Osteocyte (in vitro differentiated cells): Measurements from ENCODE around the gene TTC39A. TPM values are rescaled to one million over a fixed set of nuclear protein-coding genes. Genes with fewer than 3 reads are reported as not detected.
"Not testable (repeated sequence)": the region's sequence is repeated elsewhere in the genome, so short reads cannot be mapped to it uniquely, and the experiment has no call there.

ENCODE experiments used
- DNase-seq: peaks from one replicate; pipeline ENCODE4 v3.0.0; 2021; ENCODE audit warnings: mixed read lengths; ENCODE audit not compliant: unreplicated experiment; ENCODE audit errors: extremely low spot score
- H3K27ac Mint-ChIP-seq: one replicate; pipeline ENCODE4 v1.8.0; 2021; ENCODE audit warnings: mild to moderate bottlenecking, mixed read lengths; ENCODE audit not compliant: unreplicated experiment
- H3K27me3 Mint-ChIP-seq: one replicate; pipeline ENCODE4 v1.8.0; 2021; ENCODE audit warnings: mixed read lengths; ENCODE audit not compliant: unreplicated experiment
- H3K36me3 Mint-ChIP-seq: one replicate; pipeline ENCODE4 v1.8.0; 2021; ENCODE audit warnings: mixed read lengths; ENCODE audit not compliant: unreplicated experiment
- H3K4me1 Mint-ChIP-seq: one replicate; pipeline ENCODE4 v1.8.0; 2021; ENCODE audit warnings: mixed read lengths; ENCODE audit not compliant: unreplicated experiment
- H3K4me3 Mint-ChIP-seq: one replicate; pipeline ENCODE4 v1.8.0; 2021; ENCODE audit warnings: mild to moderate bottlenecking, moderate library complexity, mixed read lengths; ENCODE audit not compliant: unreplicated experiment
- H3K9me3 Mint-ChIP-seq: one replicate; pipeline ENCODE4 v1.8.0; 2021; ENCODE audit warnings: mixed read lengths; ENCODE audit not compliant: unreplicated experiment
- CTCF ChIP-seq: fragments of 200-600 bp; sonication (generic); IDR thresholded peaks from 2 replicates; pipeline ENCODE4 v1.5.0; 2021; ENCODE audit warnings: antibody characterized with exemption, mild to moderate bottlenecking, moderate library complexity
- total RNA-seq: library from RNA; stranded (reverse); gene quantifications from 2 replicates; pipeline ENCODE4 v1.2.1, GENCODE V29; 2021

Gene TTC39A
- total RNA-seq, 1 donor from 2014 or later: 1.3 TPM

DNA sequence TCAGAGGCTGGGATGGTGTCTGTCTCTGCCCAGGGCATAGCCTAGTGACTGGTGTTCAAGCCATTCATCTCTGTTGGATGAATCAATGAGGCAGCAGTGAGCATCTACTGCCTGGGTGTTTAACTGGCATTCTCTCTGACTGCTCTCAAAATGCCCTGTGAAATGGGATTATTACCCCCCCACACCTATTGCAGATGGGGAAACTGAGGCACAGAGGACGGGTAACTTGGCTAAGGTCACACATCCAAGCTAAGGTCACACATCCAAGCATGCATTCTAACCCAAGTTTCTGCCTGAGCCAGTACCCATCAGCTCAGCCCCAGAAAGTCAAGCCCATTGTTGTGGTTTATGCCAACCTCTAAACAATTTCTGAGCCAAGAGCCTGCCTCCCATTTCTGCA lies 5.0 kb downstream of the TTC39A start:
- TF ChIP-seq CTCF: no peak
- H3K4me1 Mint-ChIP-seq: peaks cover 27% of the 10 kb centered on the region
- DNase-seq: no peak
- H3K27me3 Mint-ChIP-seq: no peaks in the 10 kb centered on the region
- no peak overlapping the region for H3K27ac Mint-ChIP-seq
- no peaks in the 10 kb centered on the region for H3K9me3 Mint-ChIP-seq
- no peak overlapping the region for H3K4me3 Mint-ChIP-seq
- H3K36me3 Mint-ChIP-seq: no peaks in the 10 kb centered on the region

DNA sequence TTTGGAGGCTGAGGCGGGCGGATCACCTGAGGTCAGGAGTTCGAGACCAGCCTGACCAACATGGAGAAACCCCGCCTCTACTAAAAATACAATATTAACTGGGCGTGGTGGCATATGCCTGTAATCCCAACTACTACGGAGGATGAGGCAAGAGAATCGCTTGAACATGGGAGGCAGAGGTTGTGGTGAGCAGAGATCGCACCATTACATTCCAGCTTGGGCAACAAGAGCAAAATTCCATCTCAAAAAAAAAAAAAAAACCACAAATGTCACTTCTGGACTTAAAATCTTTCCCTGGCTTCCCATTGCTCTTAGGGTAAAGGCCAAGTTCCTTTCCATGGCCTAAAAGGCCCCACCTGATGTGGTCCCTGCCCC lies 5.4 kb downstream of the TTC39A start:
- H3K27ac Mint-ChIP-seq, DNase-seq, H3K36me3 Mint-ChIP-seq, H3K9me3 Mint-ChIP-seq, H3K27me3 Mint-ChIP-seq, H3K4me3 Mint-ChIP-seq: not testable (repeated sequence)
- peaks cover 27% of the 10 kb centered on the region for H3K4me1 Mint-ChIP-seq

GRCh38 chr1:51324251-51325010 lies 5.9 kb downstream of the TTC39A start:
- Mint-ChIP-seq H3K27ac (peak overlapping the region; percentile 10), H3K4me3 (no peak overlapping the region), H3K36me3 (no peaks in the 10 kb centered on the region), H3K9me3 (no peaks in the 10 kb centered on the region), H3K27me3 (no peaks in the 10 kb centered on the region), H3K4me1 (peaks cover 27% of the 10 kb centered on the region)
- TF ChIP-seq CTCF: no peak
- DNase-seq: no peak

DNA sequence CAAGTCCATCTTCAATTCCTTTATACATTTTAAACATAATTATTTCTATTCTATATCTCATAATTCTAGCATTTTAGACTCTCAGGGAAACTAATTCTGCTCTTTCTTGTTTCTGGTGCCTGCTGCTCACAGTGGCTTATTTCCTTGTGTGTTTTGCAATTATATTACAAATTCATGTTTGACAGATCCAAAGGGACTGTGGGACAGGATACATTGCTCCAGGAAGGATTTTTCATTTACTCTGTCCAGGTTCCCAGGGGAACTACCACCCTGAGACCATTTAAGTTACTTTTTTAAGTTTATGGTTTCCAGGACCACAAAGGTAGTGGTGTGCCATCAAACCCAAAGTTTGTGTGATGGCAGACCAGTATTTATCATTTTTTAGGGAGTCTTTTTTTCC lies 6.6 kb downstream of the TTC39A start:
- no peaks in the 10 kb centered on the region for H3K9me3 Mint-ChIP-seq
- no peaks in the 10 kb centered on the region for H3K27me3 Mint-ChIP-seq
- peaks cover 20% of the 10 kb centered on the region for H3K4me1 Mint-ChIP-seq
- H3K27ac Mint-ChIP-seq: no peak overlapping the region
- no peaks in the 10 kb centered on the region for H3K36me3 Mint-ChIP-seq
- H3K4me3 Mint-ChIP-seq: no peak overlapping the region
- no peak for DNase-seq
- TF ChIP-seq CTCF: no peak

DNA sequence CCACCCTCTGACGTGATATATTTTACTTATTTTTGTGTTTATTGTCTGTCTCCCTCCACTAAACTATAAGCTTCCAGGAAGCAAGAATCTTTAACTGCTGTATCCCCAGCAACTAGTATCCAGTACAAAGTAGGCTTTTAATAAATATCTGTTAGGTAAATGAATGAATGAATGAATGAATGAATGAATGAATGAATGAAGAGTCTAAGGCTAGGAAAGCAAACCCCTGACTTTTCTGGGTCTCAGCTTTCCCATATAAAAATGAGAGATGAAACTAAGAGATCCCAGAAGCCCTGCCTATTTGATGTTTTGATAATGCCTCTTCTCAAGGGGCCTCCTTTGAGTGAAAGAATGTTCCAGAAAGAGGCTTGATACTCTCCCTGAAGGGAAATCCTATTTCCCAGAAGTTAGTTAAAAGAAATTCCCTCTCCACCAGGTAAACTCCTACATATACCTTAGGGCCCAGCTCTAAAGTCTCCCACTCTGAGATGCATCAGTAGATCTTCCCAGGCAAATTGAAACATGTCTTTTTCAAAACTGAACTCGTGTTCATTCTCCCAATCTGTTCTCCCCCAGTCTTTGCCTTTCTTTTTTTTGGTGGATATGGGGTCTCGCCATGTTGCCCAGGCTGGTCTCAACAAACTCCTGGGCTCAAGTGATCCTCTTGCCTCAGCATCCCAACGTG lies 7.8 kb downstream of the TTC39A start:
- peaks cover 20% of the 10 kb centered on the region for H3K4me1 Mint-ChIP-seq
- H3K4me3 Mint-ChIP-seq: no peak overlapping the region
- H3K36me3 Mint-ChIP-seq: no peaks in the 10 kb centered on the region
- DNase-seq: no peak
- H3K9me3 Mint-ChIP-seq: no peaks in the 10 kb centered on the region
- no peak overlapping the region for H3K27ac Mint-ChIP-seq
- TF ChIP-seq CTCF: no peak
- H3K27me3 Mint-ChIP-seq: no peaks in the 10 kb centered on the region
